GM19463 (cell line): ENCODE data around the gene VPS39.
"Not testable (repeated sequence)": the region's sequence is repeated elsewhere in the genome, so short reads cannot be mapped to it uniquely, and the experiment has no call there.

Source experiments
- ATAC-seq: cut with Tn5 transposase; IDR thresholded peaks from one replicate; pipeline ENCODE4 v1.9.1; 2021; ENCODE audit warnings: mild to moderate bottlenecking, moderate library complexity; ENCODE audit not compliant: unreplicated experiment

Gene VPS39, protein sequence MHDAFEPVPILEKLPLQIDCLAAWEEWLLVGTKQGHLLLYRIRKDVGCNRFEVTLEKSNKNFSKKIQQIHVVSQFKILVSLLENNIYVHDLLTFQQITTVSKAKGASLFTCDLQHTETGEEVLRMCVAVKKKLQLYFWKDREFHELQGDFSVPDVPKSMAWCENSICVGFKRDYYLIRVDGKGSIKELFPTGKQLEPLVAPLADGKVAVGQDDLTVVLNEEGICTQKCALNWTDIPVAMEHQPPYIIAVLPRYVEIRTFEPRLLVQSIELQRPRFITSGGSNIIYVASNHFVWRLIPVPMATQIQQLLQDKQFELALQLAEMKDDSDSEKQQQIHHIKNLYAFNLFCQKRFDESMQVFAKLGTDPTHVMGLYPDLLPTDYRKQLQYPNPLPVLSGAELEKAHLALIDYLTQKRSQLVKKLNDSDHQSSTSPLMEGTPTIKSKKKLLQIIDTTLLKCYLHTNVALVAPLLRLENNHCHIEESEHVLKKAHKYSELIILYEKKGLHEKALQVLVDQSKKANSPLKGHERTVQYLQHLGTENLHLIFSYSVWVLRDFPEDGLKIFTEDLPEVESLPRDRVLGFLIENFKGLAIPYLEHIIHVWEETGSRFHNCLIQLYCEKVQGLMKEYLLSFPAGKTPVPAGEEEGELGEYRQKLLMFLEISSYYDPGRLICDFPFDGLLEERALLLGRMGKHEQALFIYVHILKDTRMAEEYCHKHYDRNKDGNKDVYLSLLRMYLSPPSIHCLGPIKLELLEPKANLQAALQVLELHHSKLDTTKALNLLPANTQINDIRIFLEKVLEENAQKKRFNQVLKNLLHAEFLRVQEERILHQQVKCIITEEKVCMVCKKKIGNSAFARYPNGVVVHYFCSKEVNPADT

GRCh38 chr15:42207674-42208579 lies at the start of gene VPS39:
TSS of gene VPS39 (minus strand) at chr15:42208304. CDS start at chr15:42208153, 151 bp downstream.
- peak; percentile 98 for ATAC-seq

GRCh38 chr15:42253300-42253699 lies 45.2 kb upstream of the VPS39 start:
- no peak for ATAC-seq

DNA sequence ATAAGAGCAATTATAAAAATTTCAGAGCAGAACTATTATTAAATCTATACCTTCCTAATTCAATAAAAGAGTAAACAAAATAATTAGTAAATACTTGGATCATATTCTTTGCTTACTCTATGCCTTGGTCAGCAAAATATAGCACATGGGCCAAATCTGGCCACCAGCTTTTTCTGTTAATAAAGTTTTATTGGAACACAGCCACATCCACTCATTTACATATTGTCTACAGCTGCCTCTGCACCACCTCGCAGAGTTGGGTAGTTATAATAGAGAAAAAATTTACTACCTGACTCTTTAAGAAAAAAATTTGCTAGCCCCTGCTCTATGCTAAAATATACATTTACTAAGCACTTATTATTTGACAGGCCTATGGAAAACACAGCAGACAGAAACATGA lies 32.7 kb upstream of the VPS39 start:
- no peak for ATAC-seq

DNA sequence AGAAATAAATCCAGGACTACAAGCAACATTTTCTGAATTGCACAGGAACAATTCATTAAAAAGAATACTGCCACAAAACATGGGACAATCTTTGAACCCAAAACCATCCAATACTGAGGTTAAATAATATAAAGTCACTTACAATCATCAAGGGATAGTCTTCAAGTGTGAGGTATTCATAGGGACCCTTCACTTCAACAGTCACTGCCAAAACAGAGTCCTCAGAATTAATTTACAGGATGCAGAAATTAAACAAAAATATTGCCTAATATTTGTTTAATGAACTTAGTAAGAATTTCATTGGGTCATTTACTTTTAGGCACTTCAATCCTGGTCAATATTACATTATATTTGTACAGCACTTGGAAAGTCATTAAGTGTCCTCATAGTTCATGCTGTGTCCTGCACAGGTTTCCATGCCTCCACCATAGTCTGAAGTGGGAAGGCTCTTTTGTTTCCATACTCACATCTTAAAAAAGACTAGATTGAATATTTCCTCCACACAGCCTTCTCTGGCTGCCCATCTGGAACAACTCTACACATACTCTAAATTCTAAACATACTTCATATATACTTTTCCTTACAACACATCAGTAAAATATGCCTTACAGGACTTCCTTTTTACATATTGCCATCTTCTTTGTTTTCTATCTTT lies 31.6 kb upstream of the VPS39 start:
- no peak for ATAC-seq

DNA sequence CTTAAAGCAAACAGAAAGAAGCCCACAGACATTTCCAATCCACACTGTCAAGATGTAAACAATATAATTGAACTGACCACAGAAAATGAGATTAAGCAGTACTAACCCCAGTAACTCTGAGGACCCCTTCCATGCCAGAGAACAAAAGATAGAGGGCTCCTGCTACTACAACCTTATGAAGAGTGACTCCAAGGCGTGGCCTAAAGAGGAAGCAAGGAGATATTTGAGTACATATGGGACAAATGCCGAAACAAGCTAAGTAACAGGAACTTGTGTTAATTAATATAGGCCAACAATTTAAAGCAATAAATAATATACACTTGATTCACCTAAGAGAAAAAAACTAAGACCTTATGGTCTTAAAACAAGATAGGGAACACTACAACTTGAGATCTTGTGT lies 25.0 kb upstream of the VPS39 start:
- ATAC-seq, result no peak

DNA sequence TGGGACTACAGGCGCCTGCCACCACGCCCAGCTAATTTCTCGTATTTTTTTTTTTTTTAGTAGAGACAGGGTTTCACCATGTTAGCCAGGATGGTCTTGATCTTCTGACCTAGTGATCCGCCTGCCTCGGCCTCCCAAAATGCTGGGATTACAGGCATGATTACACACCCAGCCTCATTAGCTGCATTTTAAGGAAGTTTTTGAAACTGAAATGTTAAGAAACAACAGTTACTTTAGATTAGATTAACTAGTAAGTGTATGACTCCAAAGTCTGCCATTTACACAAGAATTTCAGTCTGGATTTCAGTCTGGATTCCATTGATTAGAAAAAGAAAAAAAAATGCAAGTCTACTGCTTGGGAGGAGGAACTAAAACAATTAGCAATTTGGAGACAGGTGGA lies 24.5 kb upstream of the VPS39 start:
- ATAC-seq, result no peak

DNA sequence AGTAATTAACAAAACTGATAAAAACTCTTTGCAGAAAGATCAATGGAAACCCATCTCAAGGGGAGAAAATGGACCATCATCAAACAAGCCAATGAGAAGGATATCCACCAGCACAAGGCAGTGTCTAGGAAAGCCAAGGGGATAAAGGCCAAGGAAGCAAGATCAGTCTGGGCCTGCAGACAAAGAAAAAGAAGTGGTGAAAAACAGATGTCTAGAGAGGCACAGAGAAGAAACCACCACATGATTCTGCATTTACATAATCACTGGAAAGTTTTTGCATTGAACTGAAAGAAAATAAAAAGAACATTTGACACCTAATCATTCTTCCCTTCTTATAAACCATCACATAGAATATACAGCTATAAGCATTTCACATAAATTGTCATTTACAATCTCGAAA lies 23.0 kb upstream of the VPS39 start:
- ATAC-seq, result no peak

- ATAC-seq, result not testable (repeated sequence)
Measured at GRCh38 chr15:42228981-42229380, 20.9 kb upstream of the VPS39 start.

DNA sequence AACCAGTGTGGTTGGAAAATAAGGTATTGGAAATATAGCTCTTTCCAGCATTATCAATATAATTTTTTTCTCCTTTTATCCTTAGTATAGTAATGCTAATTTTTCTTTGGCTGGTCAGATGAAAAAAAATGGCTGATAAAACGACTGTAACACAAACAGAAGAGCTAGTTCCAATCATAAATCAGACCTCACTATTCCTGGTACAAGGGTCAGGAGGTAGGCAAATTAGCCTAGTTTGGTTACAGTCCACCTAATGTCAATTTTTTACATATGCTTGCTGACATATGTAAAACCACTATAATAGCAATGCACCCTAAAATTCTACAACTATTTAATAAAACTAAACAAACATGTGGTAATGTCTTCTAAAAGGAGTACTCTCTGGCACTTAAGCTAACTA lies 19.9 kb upstream of the VPS39 start:
- no peak for ATAC-seq

- no peak for ATAC-seq
Measured at GRCh38 chr15:42226648-42227047, 18.5 kb upstream of the VPS39 start.

- ATAC-seq, result no peak
Measured at GRCh38 chr15:42220216-42220615, 12.1 kb upstream of the VPS39 start.

DNA sequence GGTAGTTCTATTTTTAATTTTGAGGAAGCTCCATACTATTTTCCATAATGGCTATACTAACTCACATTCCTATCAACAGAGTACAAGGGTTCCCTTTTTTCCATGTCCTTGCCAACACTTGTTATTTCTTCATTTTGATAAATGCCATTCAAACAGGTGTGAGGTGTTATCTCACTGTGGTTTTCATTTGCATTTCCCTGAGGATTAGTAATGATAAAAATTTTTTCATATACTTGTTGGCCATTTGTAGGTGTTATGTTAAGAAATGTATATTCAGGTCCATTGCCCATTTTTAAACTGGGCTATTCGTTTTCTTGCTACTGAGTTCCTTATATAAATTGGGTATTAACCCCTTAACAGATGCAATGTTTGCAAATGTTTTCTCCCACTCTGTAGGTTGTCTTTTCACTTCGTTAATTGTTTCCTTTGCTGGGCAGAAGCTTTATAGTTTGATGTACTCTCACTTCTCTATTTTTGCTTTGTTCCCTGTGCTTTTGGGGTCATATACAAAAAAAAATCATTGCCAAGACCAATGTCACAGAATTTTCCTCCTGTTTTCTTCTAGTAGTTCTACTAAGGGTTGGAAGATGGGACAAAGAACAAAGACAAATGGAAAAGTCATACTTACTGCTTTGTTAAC lies 11.0 kb upstream of the VPS39 start:
- no peak for ATAC-seq

- ATAC-seq, result no peak
Measured at GRCh38 chr15:42217568-42217967, 9.5 kb upstream of the VPS39 start.

DNA sequence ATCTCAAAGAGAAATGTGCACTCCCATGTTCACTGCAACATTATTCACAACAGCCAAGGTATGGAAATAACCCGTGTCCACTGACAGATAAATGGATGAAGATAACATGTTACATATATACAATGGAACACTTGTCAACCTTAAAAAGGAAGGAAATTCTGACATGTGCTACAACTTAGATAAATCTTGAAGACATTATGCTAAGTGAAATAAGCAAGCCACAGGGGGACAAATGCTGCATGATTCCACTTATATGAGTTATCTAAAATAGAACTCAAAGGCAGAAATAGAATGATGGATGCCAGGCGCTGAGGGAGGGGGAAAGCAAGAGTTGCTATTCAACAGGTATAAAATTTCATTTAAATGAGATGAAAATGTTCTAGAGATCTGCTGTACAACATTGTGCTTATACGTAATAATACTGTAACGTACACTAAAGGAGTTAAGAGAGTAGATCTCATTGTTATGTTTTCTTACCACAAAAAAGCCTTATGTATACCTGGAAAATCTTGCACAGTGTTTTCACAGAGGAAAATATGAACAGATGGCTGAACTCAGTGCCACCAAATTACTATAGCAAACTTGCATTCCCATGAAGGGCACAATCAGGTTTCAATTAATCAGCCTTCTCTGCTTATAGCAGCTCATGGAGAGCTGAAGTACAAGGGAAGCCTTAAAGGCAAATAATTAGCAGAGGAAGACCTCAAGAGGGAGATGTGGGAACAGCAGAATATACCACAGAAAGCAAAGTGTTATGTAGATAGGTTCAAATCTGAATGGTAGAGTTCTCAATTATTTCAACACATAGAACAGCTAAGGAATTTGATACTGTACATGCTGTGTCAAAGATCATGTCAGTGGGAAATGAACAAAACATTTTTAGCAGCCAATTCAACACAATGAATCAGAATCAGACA lies 8.1 kb upstream of the VPS39 start:
- no peak for ATAC-seq

- ATAC-seq, result no peak
Measured at GRCh38 chr15:42214600-42214999, 6.5 kb upstream of the VPS39 start.

DNA sequence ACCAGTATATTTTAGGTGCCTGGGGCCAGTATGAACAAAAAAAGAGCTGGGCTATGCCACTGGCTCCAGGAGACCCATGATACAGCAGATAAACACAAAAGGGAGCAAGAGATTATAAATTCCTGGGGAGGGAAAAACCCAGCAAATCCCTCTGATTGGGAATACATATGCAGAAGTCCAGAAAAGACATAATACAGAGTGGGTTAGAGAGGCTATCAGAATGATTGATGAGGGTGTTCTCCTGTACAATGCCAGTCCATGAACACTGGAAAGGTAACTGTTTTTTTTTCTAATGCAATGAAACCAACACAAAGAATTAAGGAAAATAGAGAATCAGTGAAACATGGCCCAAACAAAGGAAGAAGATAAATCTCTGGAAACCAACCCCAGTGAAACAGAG lies 5.4 kb upstream of the VPS39 start:
- ATAC-seq, result no peak

DNA sequence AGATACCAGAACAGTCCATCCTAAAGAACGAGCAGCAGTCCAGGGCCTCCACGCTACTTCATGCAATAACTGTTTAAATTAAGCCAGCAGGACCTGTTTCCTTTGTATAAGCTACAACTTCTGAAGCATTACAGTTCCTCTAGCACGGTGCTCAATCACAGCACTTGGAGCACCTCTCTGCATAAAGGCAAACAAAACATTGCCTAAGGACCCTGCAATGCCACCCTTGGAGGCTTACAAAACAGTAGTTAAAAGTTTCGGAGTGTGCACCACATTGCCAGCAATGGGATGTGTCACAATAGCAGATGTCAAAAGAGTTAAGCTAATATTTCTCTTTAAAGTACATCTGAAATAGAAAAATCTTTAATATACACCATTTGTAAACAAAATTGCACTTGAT lies 2.6 kb upstream of the VPS39 start:
- no peak for ATAC-seq

- no peak for ATAC-seq
Measured at GRCh38 chr15:42206406-42206805, 1.7 kb downstream of the VPS39 start.

DNA sequence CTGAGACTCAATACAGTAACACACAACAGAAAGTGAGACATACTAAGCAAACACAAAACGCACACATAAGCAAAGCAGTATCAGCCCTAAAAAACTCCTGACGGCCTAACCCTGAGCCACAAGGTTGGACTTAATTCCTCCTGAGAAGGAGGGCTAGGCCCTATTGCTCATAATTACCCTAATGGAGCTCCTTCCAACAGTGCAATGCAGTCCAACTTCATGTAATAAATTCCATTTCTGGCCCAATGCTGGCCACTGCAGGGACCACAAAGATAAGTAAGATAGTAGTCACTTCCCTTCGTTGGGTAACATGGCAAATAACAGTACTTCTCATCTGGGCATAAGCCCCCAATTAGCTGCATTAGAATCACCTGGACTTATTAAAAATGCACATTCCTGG lies 4.2 kb downstream of the VPS39 start:
- ATAC-seq, result no peak
